GM12892 (cell line): Measurements from ENCODE around the gene NUP37.

Experiments
- POLR2A ChIP-seq: IDR thresholded peaks from 2 replicates; pipeline ENCODE4 v1.6.1; 2011; ENCODE audit warnings: low read depth, low read length, control low read depth
- POLR2AphosphoS5 ChIP-seq: IDR thresholded peaks from 2 replicates; pipeline ENCODE4 v1.6.1; 2011; ENCODE audit warnings: low read depth, low read length, control low read depth

- no peak for TF ChIP-seq POLR2AphosphoS5
- no peak for TF ChIP-seq POLR2A
These were observed 55.4 kb downstream of the NUP37 start for GRCh38 chr12:102064476-102064875.
